Neutrophil (primary cell): ENCODE results near the gene RPSA.

ENCODE experiments used
- H3K27ac ChIP-seq: fragments of 200-600 bp; sonication (generic); 2 replicates; pipeline ENCODE4 v1.5.1; 2016; ENCODE audit warnings: mild to moderate bottlenecking, moderate library complexity
- H3K27me3 ChIP-seq: fragments of 200-600 bp; sonication (generic); 2 replicates; pipeline ENCODE4 v1.6.0; 2016; ENCODE audit warnings: mild to moderate bottlenecking
- H3K36me3 ChIP-seq: fragments of 200-600 bp; sonication (generic); 2 replicates; pipeline ENCODE4 v1.5.1; 2017
- H3K4me1 ChIP-seq, 2 experiments: fragments of 200-600 bp in 1 of 2; sonication (generic) in 1 of 2; 1 replicate in 1 of 2; 2 replicates in 1 of 2; pipeline versions ENCODE4 v1.5.1 to v1.6.1; 2013 to 2016; ENCODE audit warnings: low read depth in 1 of 2, low read length in 1 of 2, mild to moderate bottlenecking in 1 of 2, moderate library complexity in 1 of 2; ENCODE audit not compliant: control insufficient read depth in 1 of 2, insufficient read depth in 1 of 2
- H3K4me3 ChIP-seq, 2 experiments: fragments of 200-600 bp in 1 of 2; sonication (generic) in 1 of 2; 1 replicate in 1 of 2; 2 replicates in 1 of 2; pipeline ENCODE4 v1.5.1; 2013 to 2016; ENCODE audit warnings: low read depth in 1 of 2, low read length in 1 of 2, mild to moderate bottlenecking in 1 of 2, moderate library complexity in 1 of 2
- H3K9me3 ChIP-seq: fragments of 200-600 bp; sonication (generic); 2 replicates; pipeline ENCODE4 v1.5.1; 2016
- TF ChIP-seq, protein P1 (sequence below): fragments of 200-600 bp; sonication (generic); IDR thresholded peaks from 2 replicates; pipeline ENCODE4 v1.5.1; 2016; ENCODE audit warnings: antibody characterized with exemption

RPSA gene

GRCh38 chr3:39435006-39435748, 28.7 kb downstream of the RPSA start:
- peaks cover 4% of the 10 kb centered on the region for H3K27me3 ChIP-seq
- H3K27ac ChIP-seq = no peak overlapping the region

GRCh38 chr3:39438880-39439279, 32.4 kb downstream of the RPSA start:
- TF ChIP-seq, protein P1, sequence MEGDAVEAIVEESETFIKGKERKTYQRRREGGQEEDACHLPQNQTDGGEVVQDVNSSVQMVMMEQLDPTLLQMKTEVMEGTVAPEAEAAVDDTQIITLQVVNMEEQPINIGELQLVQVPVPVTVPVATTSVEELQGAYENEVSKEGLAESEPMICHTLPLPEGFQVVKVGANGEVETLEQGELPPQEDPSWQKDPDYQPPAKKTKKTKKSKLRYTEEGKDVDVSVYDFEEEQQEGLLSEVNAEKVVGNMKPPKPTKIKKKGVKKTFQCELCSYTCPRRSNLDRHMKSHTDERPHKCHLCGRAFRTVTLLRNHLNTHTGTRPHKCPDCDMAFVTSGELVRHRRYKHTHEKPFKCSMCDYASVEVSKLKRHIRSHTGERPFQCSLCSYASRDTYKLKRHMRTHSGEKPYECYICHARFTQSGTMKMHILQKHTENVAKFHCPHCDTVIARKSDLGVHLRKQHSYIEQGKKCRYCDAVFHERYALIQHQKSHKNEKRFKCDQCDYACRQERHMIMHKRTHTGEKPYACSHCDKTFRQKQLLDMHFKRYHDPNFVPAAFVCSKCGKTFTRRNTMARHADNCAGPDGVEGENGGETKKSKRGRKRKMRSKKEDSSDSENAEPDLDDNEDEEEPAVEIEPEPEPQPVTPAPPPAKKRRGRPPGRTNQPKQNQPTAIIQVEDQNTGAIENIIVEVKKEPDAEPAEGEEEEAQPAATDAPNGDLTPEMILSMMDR = no peak
- Histone ChIP-seq H3K27me3 (no peaks in the 10 kb centered on the region), H3K4me3 (no peak overlapping the region), H3K27ac (no peak overlapping the region), H3K4me1 (no peaks in the 10 kb centered on the region), H3K36me3 (no peaks in the 10 kb centered on the region), H3K9me3 (no peaks in the 10 kb centered on the region)

More at GRCh38 chr3:39435006-39435748, 28.7 kb downstream of the RPSA start:
- no peaks in the 10 kb centered on the region for H3K36me3 ChIP-seq
- H3K4me3 ChIP-seq = no peak overlapping the region
- no peaks in the 10 kb centered on the region for H3K4me1 ChIP-seq
- no peaks in the 10 kb centered on the region for H3K9me3 ChIP-seq
- TF ChIP-seq, protein P1 = no peak

- H3K27ac ChIP-seq = no peak overlapping the region
- H3K9me3 ChIP-seq = no peaks in the 10 kb centered on the region
- TF ChIP-seq, protein P1 = no peak
- H3K4me1 ChIP-seq = no peaks in the 10 kb centered on the region
- H3K36me3 ChIP-seq = no peaks in the 10 kb centered on the region
- H3K4me3 ChIP-seq = no peak overlapping the region
- no peaks in the 10 kb centered on the region for H3K27me3 ChIP-seq
Observed at GRCh38 chr3:39440316-39440715, 33.8 kb downstream of the RPSA start.

- no peaks in the 10 kb centered on the region for H3K36me3 ChIP-seq
- H3K27me3 ChIP-seq = no peaks in the 10 kb centered on the region
- no peak overlapping the region for H3K4me3 ChIP-seq
- TF ChIP-seq, protein P1 = no peak
- H3K9me3 ChIP-seq = no peaks in the 10 kb centered on the region
- no peak overlapping the region for H3K27ac ChIP-seq
- no peaks in the 10 kb centered on the region for H3K4me1 ChIP-seq
Observed at GRCh38 chr3:39443530-39443929, 37.0 kb downstream of the RPSA start.

DNA sequence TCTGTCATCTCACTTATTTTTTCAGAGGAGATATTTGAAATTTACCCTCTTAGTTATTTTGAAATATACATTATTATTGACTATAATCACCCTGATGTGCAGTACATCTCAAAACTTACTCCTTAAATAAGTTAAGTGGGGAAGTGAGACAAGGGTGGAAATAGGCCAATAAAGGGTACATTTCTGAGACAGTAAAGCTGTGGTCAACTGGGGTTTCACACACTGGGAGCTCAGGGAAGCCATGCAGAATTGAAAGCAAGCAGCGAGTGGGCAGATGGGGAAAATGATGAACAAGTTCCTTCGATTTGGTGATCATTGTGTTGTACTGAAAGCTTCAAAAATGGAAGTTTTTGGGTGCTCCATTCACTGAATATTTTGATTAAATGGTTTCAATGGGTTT, 39.4 kb downstream of the RPSA start:
- Histone ChIP-seq H3K4me3 (no peak overlapping the region), H3K4me1 (no peaks in the 10 kb centered on the region), H3K36me3 (no peaks in the 10 kb centered on the region), H3K9me3 (no peaks in the 10 kb centered on the region), H3K27me3 (no peaks in the 10 kb centered on the region), H3K27ac (no peak overlapping the region)
- TF ChIP-seq, protein P1 = no peak
